Islet of Langerhans (tissue), 1 donor: ENCODE data around the gene SLC22A15.
"Not testable (repeated sequence)": the region's sequence is repeated elsewhere in the genome, so short reads cannot be mapped to it uniquely, and the experiment has no call there.

Source experiments
- FAIRE-seq: peaks from one replicate; lab custom pipeline; 2011; peaks lifted over from hg19 to GRCh38; lab: Jason Lieb, UNC

SLC22A15 gene

GRCh38 chr1:115976062-115976920 is at the start of gene SLC22A15:
Gene SLC22A15, plus strand, starts transcription at chr1:115976513. Its CDS starts 115 bp downstream, at chr1:115976628.
- no peak for FAIRE-seq

GRCh38 chr1:115927971-115928370 is 48.3 kb upstream of the SLC22A15 start:
- FAIRE-seq: no peak

- FAIRE-seq: no peak
Measured at GRCh38 chr1:115929881-115930280, 46.4 kb upstream of the SLC22A15 start.

GRCh38 chr1:115933625-115934024 is 42.7 kb upstream of the SLC22A15 start:
- FAIRE-seq: no peak

GRCh38 chr1:115939455-115939854 is 36.9 kb upstream of the SLC22A15 start:
- no peak for FAIRE-seq

GRCh38 chr1:115946116-115946515 is 30.2 kb upstream of the SLC22A15 start:
- no peak for FAIRE-seq

GRCh38 chr1:115949156-115949555 is 27.2 kb upstream of the SLC22A15 start:
- FAIRE-seq: no peak

GRCh38 chr1:115951560-115951959 is 24.8 kb upstream of the SLC22A15 start:
- no peak for FAIRE-seq

- FAIRE-seq: no peak
Measured at GRCh38 chr1:115952547-115952946, 23.8 kb upstream of the SLC22A15 start.

- FAIRE-seq: no peak
Measured at GRCh38 chr1:115953180-115953579, 23.1 kb upstream of the SLC22A15 start.

GRCh38 chr1:115954684-115955083 is 21.6 kb upstream of the SLC22A15 start:
- FAIRE-seq: no peak

GRCh38 chr1:115955228-115955627 is 21.1 kb upstream of the SLC22A15 start:
- FAIRE-seq: no peak

- no peak for FAIRE-seq
Measured at GRCh38 chr1:115958866-115959265, 17.4 kb upstream of the SLC22A15 start.

- FAIRE-seq: no peak
Measured at GRCh38 chr1:115969509-115969908, 6.8 kb upstream of the SLC22A15 start.

- not testable (repeated sequence) for FAIRE-seq
Measured at GRCh38 chr1:115971778-115972177, 4.5 kb upstream of the SLC22A15 start.

- no peak for FAIRE-seq
Measured at GRCh38 chr1:115973154-115973553, 3.2 kb upstream of the SLC22A15 start.

- no peak for FAIRE-seq
Measured at GRCh38 chr1:115975569-115976061, 698 bp upstream of the SLC22A15 start.

GRCh38 chr1:115976921-115977498 is 697 bp downstream of the SLC22A15 start:
- no peak for FAIRE-seq

- no peak for FAIRE-seq
Measured at GRCh38 chr1:115977499-115978258, 1.4 kb downstream of the SLC22A15 start.

- FAIRE-seq: no peak
Measured at GRCh38 chr1:115978292-115978941, 2.1 kb downstream of the SLC22A15 start.

- FAIRE-seq: no peak
Measured at GRCh38 chr1:115980156-115980555, 3.8 kb downstream of the SLC22A15 start.
